HG03521 (cell line): ENCODE results near the gene ALK.

Source experiments
- ATAC-seq: cut with Tn5 transposase; IDR thresholded peaks from one replicate; pipeline ENCODE4 v1.9.1; 2021; ENCODE audit warnings: mild to moderate bottlenecking, moderate library complexity; ENCODE audit not compliant: unreplicated experiment

The ALK gene

DNA sequence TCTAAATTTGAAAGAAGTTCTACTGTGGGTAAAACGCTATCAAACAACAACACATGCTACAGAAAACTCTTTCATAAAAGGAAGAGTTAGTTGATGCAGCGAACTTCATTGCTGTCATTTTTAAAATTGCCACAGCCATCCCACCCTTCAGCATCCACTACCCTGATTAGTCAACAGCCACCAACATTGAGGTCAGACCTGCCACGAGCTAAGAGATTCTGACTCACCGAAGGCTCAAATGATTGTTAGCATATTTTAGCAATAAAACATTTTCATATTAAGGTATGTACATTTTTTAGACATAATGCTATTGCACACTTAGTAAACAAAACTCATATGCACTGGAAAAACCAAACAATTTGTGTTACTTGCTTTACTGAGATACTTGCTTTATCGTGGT is 459.1 kb downstream of the ALK start:
- ATAC-seq = no peak

DNA sequence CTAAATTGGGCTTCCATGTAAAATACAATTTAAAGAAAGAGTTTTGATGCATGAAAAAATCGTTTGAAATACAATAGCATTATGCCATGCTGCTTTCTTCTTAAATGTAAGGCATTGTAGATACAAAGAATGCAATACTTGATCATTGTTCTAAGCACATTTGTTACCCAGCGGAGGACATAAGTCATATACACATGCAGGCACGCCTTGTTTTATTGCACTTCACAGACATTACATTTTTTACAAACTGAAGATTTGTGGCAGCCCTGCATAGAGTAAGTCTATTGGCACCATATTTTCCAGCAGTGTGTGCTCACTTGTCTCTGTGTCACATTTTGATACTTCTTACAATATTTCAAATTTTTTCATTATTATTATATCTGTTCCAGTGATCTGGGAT is 461.2 kb downstream of the ALK start:
- no peak for ATAC-seq

DNA sequence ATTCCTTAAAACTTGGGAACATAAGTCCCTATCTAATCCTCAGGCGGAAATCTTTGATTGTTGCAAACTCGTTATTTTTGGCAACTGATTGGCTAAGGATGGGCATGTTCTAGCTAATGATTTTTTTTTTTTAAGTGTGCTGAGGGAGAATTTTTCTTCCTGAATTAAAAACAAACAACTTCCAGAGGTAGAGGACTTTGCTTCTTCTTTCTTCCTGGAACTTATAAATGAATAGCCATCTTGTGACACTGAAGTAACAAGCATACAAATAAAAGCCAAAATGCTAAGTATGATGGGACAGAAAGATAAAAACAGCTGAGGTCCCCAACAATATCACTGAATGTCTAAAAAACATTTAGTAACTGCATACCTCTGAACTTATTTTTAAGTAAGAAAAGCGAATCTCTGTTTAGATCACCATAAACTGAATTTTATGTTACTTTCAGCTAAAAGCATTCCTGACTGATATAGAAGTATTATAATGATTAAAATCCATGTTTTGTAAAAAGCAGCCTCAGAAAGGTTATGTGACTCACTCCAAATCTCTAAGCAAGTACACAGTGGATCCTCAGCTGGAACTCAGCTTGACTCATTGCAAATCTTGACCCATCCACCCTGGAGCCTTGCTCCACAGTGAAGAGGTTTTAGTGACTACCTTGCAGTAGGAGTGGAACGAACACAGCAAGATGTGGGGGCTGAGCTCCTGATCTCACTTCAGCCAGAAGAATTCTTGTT is 461.8 kb downstream of the ALK start:
- no peak for ATAC-seq

DNA sequence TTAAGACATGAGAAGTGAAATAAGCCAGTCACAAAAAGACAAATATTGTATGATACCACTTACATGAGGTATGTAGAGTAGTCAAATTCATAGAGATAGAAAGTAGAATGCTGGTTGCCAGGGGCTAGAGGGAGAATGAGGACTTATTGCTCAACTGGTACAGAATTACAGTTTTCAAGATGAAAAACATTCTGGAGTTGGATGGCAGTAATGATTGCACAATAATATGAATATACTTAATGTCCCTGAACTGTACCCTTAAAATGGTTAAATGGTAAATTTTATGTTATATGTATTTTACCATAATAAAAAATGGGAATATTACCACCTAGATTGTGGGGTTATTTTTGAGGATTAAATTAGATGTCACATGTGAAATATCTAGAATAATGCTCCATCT is 465.0 kb downstream of the ALK start:
- ATAC-seq = no peak

DNA sequence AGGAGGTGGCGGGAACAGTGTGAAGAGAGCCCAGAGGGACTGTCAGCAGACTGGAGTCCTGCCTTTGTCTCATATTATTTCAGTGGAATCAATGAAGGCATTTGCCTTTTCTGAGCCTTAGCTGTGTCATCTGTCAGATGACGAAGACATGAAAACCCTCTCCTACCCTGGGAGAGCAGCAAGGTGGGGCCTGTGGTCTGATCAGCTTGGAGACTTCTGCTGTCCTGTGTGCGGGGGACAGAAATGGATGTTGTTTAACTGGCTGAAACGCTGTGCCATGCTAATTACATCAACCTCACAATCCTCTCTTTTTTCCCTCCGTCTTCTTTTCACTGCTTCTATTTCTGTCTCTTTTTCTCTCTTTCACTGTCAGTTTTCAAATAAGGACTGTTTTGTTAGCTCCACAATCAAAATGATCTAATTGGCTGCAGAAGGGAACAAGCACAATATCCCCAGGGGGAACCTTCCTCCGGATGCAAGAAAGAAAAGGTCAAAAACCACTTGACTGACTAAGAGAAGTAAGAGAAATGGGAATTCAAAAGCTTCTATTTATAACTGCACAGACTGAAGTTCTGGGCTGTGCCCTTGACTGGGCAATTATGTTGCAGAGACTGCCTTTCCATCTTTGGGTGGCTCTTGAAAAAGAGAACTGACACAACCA is 466.1 kb downstream of the ALK start:
- ATAC-seq = no peak

DNA sequence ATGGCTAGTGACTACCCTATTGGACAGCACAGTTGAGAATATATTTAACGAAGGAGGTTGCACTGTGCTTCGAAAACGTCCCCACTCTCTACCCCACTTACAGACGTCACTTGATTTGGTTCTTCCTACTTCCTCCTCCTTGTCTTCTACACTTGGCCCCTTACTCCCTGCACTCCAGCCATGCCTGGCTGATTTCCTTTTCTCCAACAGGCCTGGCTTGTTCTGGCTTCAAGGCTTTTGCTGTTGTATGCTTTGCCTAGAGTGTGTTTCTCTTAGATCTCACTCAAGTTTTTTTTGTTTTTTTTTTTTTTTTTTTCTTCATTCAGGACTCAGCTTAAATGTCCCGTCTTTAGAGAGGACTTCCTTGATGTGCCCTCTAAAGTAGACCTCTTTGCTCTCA is 469.4 kb downstream of the ALK start:
- no peak for ATAC-seq

DNA sequence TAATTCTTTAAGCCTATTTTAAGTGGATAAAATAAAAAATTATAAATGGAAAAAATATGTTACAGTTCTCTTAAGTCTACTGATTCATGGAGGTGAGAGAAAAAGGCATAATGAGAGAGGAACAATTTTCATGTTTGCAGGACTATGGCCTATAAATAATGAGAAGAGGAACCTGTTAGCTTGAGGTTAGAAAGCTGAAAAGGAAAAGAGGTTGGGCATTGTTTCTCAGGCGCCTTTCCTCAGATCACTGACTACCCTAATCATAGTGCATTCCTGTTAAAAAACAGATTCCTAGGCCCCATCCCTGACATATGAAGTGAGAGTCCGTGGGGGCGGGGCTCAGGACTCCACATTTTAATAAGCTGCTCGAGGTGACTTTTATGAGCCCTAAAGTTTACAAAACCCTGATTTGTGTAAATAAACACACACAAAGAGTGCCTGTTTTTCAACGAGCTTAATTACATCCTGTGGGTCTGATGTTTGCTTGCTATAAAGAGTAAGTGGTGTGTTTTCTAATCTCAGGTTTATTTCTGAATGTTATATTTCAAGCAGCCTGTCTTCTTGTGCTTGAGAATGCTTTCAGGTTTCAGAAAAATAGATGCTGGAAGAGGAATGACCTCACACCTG is 470.7 kb downstream of the ALK start:
- ATAC-seq = no peak

DNA sequence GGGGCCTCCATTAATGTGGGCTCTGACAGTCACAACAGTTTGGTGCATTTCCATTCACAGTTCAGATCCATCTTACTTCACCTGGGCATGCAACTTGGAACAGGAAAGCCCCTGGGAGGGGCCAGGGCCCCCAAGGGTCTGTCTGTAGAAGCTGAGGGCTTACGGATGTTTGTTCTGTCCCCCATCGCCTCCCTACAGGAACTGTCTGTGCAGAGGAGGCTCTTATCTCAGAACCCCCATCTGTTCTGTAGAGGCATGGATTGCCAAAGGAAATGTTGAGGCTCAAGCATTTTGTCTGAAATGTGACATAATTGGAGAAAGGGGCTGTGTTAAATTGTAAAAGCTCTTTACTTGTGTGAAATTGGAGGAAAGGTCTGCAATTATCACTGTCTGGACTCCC is 471.9 kb downstream of the ALK start:
- no peak for ATAC-seq

DNA sequence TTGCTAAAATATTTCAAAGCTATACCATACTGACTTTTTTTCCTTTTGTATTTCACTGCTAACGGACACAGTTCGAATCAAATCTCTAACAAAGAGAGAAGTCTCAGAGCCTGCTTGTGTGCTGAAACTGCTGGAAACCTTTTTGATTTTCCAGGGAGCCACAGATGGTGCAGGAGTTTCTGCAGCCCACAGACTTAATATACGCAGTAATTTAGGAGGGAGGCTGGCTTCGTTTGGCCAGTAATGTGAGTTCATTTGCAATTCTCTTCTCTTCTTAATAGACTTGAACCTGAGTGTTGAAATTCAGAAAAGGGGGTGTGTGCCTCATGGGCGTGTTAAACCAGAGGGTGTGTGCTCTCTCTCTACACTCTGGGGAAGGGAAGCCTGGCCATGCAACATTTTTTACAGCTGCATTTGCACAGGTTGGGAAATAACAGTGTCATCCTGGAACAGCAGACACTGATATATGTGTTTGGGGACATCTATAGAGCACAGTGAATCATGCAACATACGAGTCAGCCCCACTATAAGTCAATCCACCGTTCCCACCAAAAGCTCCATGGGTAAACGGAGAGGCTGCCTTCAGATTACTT is 473.2 kb downstream of the ALK start:
- ATAC-seq = no peak

DNA sequence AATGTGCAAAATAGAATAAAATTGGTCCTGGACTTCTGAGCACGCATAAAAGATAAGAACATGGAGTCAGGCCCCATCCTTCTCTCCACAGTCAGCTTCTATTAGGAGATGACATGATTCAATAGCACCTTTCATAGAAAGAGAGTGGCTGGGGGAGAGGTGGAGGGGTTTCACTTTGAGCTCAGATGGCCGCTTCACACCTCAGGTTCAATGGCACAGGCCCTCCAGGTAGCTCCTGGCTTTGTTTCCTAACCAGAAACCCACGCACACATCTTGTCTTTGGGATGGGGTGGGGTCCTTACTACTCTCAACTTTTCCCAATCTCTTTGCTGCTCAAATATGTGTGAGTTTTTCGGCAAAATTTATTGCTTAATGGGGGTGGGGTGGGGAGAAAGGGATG is 473.9 kb downstream of the ALK start:
- no peak for ATAC-seq

DNA sequence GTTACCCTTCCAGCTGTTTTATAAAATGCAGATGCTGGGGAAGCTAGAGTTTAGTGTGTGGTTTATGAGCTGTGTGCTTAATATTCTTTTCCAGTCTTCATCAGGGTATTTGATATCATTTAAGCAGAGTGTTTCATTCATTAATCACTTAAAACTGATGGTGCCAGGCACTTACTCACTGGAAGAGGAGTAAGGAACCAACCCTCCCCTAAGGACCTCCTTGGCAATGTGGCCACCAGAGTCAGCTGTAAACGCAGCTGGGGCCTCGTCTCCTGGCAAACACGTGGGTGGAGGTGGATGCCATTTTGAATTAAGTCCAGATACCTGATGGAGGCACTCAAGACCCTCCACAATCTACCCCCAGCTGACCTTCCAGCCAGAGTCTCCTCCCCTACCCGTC is 474.5 kb downstream of the ALK start:
- ATAC-seq = no peak

DNA sequence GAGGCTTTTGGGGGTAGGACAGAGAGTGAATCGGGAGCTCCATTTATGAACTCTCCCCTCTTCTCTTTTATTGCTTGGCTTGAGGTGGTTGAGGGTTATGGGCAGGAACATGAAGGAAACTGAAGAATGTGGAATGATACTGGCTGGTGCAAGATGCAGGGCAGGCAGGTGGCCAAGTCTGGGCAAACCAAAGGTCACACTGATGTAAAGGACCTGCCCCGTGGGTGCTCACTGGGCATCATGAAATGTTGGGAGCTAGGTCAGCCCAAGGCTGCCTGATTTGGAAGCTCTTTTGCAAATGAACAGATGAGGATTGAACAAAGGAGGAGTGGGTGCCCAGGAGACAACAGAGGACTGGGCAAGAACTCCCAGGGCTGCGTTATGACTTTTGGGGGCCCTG is 477.2 kb downstream of the ALK start:
- no peak for ATAC-seq

DNA sequence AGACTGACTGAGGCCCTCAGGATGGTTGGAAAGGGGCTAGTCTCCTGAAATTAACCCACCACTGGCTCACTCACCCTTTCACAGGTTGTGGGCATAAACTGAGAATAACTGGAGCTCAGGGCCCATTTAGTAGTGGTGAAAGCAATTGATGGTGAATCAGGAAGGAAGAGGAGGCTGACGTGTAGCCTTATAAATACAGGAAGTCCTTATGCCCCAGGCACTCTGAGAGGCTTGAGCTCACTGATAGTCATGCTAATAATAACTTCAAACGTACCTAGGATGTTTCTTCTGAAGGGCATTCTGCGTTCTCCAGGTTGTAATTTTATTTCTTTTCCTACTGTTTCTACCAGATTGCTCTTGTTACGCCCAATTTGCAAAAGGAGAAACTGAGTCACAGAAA is 477.8 kb downstream of the ALK start:
- ATAC-seq = no peak

DNA sequence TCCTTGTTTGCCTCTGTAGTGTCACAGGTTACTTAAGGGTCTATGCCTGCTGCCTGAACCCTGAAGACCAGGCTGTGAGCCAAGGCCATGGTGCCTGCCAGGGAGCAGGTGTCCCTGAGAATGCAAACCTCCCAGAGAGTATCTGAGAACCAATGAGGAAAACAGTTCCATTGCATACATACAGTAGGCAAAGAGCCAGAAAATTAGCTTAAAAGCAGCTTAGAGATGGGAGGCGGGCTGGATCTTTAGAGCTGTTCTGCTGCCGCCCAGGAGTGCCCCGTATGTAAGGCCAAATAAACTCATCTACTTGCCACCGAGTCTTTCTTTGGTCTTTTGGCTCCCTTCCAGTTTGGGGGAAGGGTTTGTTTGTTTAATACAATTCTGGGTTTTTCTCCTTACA is 478.2 kb downstream of the ALK start:
- no peak for ATAC-seq

DNA sequence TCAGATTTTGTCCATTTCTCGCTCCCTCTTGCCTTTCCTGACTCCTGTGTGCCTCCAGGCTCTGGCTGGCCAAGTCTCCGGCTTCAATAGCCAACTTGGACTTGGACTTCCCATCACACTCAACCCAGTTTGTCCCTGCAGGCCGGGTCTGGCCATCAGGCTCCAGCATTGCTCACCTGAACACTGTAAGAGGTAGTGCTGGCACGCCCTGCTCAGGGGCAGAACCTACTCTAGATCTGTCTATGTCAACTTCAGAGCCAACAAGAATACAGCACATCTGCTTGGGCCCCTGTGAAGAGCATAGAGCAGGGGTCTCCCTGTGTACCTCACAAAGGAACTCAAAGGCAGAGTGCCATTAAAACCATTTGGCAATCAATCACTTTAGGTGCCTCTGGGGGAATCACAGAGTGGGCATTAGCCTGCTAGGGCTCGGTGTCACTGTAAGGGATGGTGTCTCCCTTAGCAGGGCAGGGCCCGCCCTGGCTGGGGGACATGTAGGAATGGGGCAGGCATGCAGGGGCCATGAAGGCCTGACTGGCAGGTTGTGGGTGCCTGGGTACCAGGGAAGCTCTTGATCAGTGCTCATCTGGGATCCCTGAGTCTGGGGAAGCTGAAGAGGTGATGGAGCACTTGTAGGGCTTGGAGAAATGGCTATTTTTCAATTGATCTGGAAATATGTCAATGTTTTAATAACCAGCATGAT is 480.3 kb downstream of the ALK start:
- no peak for ATAC-seq

DNA sequence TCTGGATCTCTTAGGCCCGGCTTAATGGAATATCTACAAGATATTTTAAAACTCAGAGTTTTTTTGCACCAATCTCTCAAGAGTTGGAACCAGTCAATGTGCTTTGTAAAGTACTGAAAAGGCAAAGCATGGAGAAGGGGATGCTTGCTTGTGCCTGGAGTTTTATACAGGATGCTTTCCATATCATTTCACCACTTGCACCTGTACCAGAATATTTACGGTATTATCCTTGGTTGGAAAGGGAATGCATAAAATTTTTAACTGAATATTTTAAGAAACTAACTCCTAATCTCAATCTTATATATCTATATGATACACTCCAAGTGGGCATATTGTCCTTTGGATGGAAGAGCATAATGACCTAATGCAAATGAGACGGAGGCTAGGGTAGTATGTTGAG is 487.5 kb downstream of the ALK start:
- no peak for ATAC-seq

DNA sequence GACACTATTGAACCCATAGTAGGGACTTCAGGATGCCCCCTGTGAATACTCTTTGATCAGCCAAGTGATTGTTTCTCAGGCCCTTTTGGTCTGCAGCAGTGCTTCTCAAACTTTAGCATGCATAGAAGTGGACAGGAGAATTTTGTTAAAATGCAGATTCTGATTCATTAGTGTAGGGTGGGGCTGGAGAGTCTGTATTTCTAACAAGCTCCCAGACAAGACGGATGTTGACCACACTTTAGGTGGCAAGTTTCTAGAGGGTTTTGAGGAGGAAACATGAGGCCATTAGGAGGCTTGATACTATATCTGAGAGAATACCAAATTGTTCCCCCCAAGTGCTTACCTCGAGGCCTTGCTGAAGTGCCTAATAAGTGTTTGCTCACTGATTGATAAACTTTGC is 488.3 kb downstream of the ALK start:
- no peak for ATAC-seq

DNA sequence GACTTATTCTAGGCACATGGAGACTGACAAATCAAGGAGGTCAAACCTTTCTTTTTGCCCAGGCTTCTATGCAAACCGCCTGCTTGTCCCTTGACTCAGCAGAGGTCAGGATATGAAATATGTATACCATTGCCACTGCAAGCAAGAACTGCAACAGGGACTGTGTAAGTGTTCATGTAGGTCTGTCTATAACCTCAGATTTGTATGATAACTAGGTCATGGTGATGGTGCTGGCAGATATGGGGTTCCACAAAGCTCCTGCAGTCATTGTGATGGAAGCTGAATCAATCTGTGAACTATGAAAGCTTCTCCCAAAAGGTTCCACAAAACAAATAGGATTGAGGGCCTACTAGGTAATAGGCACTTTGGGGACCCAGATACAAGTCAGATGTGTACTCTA is 489.9 kb downstream of the ALK start:
- ATAC-seq = no peak

DNA sequence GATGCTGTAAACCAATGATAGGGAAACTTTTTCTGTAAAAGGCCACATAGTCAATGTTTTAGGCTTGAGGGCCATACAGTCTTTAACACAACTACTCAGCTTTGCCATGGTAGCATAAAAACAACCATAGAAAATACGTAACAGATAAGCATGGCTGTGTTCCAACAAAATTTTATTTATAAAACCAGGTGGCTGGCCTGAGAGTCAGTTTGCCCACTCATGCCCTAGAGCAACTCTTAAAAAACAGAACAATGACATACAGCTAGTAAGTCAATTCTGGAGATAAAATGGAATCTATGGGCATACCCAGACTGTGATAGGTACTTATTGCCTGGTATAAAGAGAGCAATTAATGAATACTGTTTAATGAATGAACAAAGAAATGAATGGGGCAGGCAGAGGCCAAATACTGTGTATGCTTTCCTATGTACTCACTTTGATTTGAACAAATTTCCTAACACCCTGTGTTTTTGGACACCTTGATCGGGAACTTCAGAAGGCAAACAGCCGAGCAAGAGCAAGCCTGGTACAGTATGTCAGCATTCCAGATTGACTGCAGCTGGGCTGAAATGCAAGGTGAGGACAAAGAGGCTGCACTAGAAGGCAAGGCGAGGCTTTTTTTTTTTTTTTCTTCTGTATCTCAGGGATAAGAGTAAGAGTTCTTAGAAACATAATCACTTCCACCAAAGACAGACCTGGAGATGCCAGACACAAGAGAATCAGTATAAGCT is 490.8 kb downstream of the ALK start:
- ATAC-seq = no peak

DNA sequence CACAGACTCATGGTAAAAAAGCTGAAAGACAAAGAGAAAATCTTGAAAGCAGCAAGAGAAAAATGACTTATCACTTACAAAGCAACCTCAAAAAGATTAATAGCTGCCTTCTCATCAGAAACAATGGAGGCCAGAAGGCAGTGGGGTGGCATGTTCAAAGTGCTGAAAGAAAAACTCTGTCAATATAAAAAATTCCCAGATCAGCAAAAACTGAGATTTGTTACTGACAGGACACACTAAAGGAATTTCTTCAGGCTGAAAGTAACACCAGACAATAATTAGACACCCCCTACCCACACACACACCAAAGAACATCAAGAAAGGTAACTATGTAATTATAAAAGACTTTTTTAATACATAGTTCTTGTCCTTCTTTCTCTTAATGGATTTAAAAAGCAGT is 495.0 kb downstream of the ALK start:
- ATAC-seq = no peak

DNA sequence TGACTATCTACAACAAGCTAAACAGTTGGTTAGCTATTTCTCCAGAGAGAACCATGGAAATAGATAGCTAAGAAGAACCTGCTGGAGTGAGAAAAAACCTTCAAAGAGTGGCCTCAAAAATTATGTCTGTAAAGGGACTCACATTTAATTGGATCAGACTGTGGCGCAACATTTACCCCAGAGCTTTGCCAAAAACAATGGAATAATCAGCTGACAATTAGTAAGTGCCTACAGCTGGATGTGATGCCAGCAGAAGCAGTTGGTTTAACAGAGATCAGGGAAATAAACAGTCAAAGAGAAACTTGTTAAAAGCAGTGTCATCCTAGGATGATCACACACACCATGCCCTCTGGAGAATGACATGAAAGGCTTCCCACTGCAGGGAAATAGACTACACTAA is 495.5 kb downstream of the ALK start:
- no peak for ATAC-seq
